HCT116 (cell line): ENCODE results near the gene FKBP3. TPM values are rescaled to one million over a fixed set of nuclear protein-coding genes. Genes with fewer than 3 reads are reported as not detected.

Experiments
- ATAC-seq: fragments of 200-7000 bp; cut with Tn5 transposase; 2 replicates; pipeline ENCODE4 v1.9.1; 2020; ENCODE audit warnings: mild to moderate bottlenecking, moderate library complexity
- BruUV-seq: library from RNA; stranded (reverse); fragments of 400-500 nt; replicated peaks from 2 replicates; lab custom pipeline; 2021; lab: Mats Ljungman, UMichigan
- CTCF ChIA-PET: fragments of 300-600 bp; sonication (Branson Sonifier 250); formaldehyde crosslinking; loops from one replicate; lab custom pipeline; 2021; ENCODE audit warnings: antibody characterized with exemption; lab: Charles Lee
- POLR2A ChIA-PET: fragments of 300-600, 350-600 bp; sonication (Branson Sonifier 250); formaldehyde crosslinking; loops from one replicate; lab custom pipeline; 2021; ENCODE audit warnings: antibody characterized with exemption; lab: Charles Lee
- RAD21 ChIA-PET, 2 experiments: fragments of 300-600 bp; sonication (Branson Sonifier 250); formaldehyde crosslinking; loops; one replicate each; lab custom pipeline; 2023; ENCODE audit warnings: low total read pairs in 2 of 2; ENCODE audit not compliant: uncharacterized antibody in 2 of 2, unreplicated experiment in 2 of 2, low non-redundant PET in 1 of 2; lab: Charles Lee
- DNase-seq: peaks from one replicate; pipeline ENCODE4 v3.0.0-alpha.2; 2010; ENCODE audit warnings: low read depth, low spot score
- H2AFZ ChIP-seq: fragments of 200-600 bp; shearing (Covaris generic), sonication (generic); 2 replicates; pipeline ENCODE4 v1.6.1; 2017; ENCODE audit warnings: low read depth, mixed run types, mixed read lengths, antibody characterized with exemption, low read length; ENCODE audit not compliant: poor library complexity, severe bottlenecking
- H3K27ac ChIP-seq: 2 replicates; pipeline ENCODE4 v1.5.1; 2012; ENCODE audit warnings: low read depth, low read length
- H3K27me3 ChIP-seq: fragments of 200-600 bp; sonication (generic); 2 replicates; pipeline ENCODE4 v1.6.1; 2016; ENCODE audit warnings: mixed run types, low read length, mixed read lengths; ENCODE audit not compliant: insufficient read depth
- H3K36me3 ChIP-seq, 2 experiments: fragments of 200-500 bp in 1 of 2; fragments of 200-600 bp in 1 of 2; sonication (Bioruptor generic) in 1 of 2; sonication (generic) in 1 of 2; 2 replicates each; pipeline versions ENCODE4 v1.5.1 to v1.6.1; 2014 to 2016; ENCODE audit warnings: low read length in 2 of 2, inconsistent platforms in 1 of 2, mixed read lengths in 1 of 2, mixed run types in 1 of 2; ENCODE audit not compliant: insufficient read depth in 2 of 2, control insufficient read depth in 1 of 2
- H3K4me1 ChIP-seq, 2 experiments: fragments of 200-600 bp in 1 of 2; sonication (generic) in 1 of 2; 2 replicates each; pipeline versions ENCODE4 v1.5.1 to v1.6.1; 2012 to 2017; ENCODE audit warnings: low read length in 2 of 2, inconsistent platforms in 1 of 2, mild to moderate bottlenecking in 1 of 2, mixed read lengths in 1 of 2, mixed run types in 1 of 2, moderate library complexity in 1 of 2; ENCODE audit not compliant: insufficient read depth in 2 of 2, control insufficient read depth in 1 of 2
- H3K4me2 ChIP-seq: fragments of 200-600 bp; sonication (generic); 2 replicates; pipeline ENCODE4 v1.6.1; 2017; ENCODE audit warnings: mixed run types, low read length, mixed read lengths
- H3K4me3 ChIP-seq, 2 experiments: fragments of 200-600 bp in 1 of 2; sonication (generic) in 1 of 2; replicated peaks in 1 of 2; 2 replicates each; pipeline ENCODE4 v1.5.1; 2011 to 2016; ENCODE audit warnings: low read length in 2 of 2, control low read depth in 1 of 2, low read depth in 1 of 2, mild to moderate bottlenecking in 1 of 2, mixed read lengths in 1 of 2, mixed run types in 1 of 2
- H3K79me2 ChIP-seq: fragments of 200-600 bp; sonication (generic); 2 replicates; pipeline ENCODE4 v1.6.1; 2017; ENCODE audit warnings: mild to moderate bottlenecking, mixed run types, low read length, moderate library complexity, mixed read lengths; ENCODE audit not compliant: insufficient read depth
- H3K9ac ChIP-seq: fragments of 200-600 bp; sonication (generic); 2 replicates; pipeline ENCODE4 v1.6.1; 2016; ENCODE audit warnings: low read length, mixed read lengths
- H3K9me2 ChIP-seq: fragments of 200-600 bp; sonication (generic), shearing (Covaris generic); 2 replicates; pipeline ENCODE4 v1.6.1; 2017; ENCODE audit warnings: mixed run types, mild to moderate bottlenecking, moderate library complexity; ENCODE audit not compliant: insufficient read depth
- H3K9me3 ChIP-seq, 2 experiments: fragments of 200-500 bp in 1 of 2; fragments of 200-600 bp in 1 of 2; sonication (Bioruptor generic) in 1 of 2; sonication (generic) in 1 of 2; 2 replicates each; pipeline ENCODE4 v1.6.1; 2014 to 2017; ENCODE audit warnings: low read length in 2 of 2, mixed read lengths in 2 of 2, inconsistent platforms in 1 of 2, low read depth in 1 of 2, mild to moderate bottlenecking in 1 of 2, mixed run types in 1 of 2, moderate library complexity in 1 of 2; ENCODE audit not compliant: control insufficient read depth in 1 of 2, insufficient read depth in 1 of 2
- H4K20me1 ChIP-seq: fragments of 200-600 bp; sonication (generic), shearing (Covaris generic); 2 replicates; pipeline ENCODE4 v1.6.1; 2017; ENCODE audit warnings: mixed run types, mild to moderate bottlenecking, moderate library complexity; ENCODE audit not compliant: insufficient read depth
- CBX3 ChIP-seq: IDR thresholded peaks from 2 replicates; pipeline ENCODE4 v1.6.1; 2012; ENCODE audit warnings: low read depth
- CTCF ChIP-seq, 3 experiments: fragments of 200-600 bp in 1 of 3; sonication (generic) in 1 of 3; IDR thresholded peaks in 2 of 3; conservative IDR thresholded peaks in 1 of 3; 2 replicates each; pipeline ENCODE4 v1.5.1; 2012 to 2017; ENCODE audit warnings: low read depth in 2 of 3, low read length in 2 of 3, antibody characterized with exemption in 1 of 3, borderline replicate concordance in 1 of 3, control low read depth in 1 of 3, mild to moderate bottlenecking in 1 of 3, mixed read lengths in 1 of 3, mixed run types in 1 of 3, moderate library complexity in 1 of 3; ENCODE audit not compliant: insufficient read depth in 1 of 3
- FOSL1 ChIP-seq: IDR thresholded peaks from 2 replicates; pipeline ENCODE4 v1.6.1; 2012; ENCODE audit warnings: low read depth
- POLR2A ChIP-seq: IDR thresholded peaks from 2 replicates; pipeline ENCODE4 v1.7.0; 2011; ENCODE audit warnings: borderline replicate concordance; ENCODE audit not compliant: insufficient read depth, insufficient read length; ENCODE audit errors: extremely low read depth
- POLR2AphosphoS5 ChIP-seq: IDR thresholded peaks from 2 replicates; pipeline ENCODE4 v1.6.1; 2011; ENCODE audit warnings: mild to moderate bottlenecking, low read depth, low read length, moderate library complexity
- RAD21 ChIP-seq: IDR thresholded peaks from 2 replicates; pipeline ENCODE4 v1.6.1; 2012; ENCODE audit warnings: low read depth, mild to moderate bottlenecking
- SIN3A ChIP-seq: IDR thresholded peaks from 2 replicates; pipeline ENCODE4 v1.6.1; 2012; ENCODE audit warnings: low read depth
- SRF ChIP-seq: IDR thresholded peaks from 2 replicates; pipeline ENCODE4 v1.6.1; 2012; ENCODE audit warnings: low read depth
- YY1 ChIP-seq: IDR thresholded peaks from 2 replicates; pipeline ENCODE4 v1.6.1; 2011; ENCODE audit warnings: low read length, low read depth, moderate library complexity, mild to moderate bottlenecking; ENCODE audit not compliant: insufficient replicate concordance; ENCODE audit errors: extremely low read depth
- ZFX ChIP-seq: fragments of 450-650 bp; IDR thresholded peaks from 2 replicates; pipeline ENCODE4 v1.6.1; 2017
- ZNF274 ChIP-seq: fragments of 200-500 bp; sonication (Bioruptor generic); IDR thresholded peaks from 2 replicates; pipeline ENCODE4 v1.6.1; 2014; ENCODE audit warnings: mild to moderate bottlenecking, low read depth, low read length, inconsistent platforms
- intact Hi-C: fragments of 100-400 bp; cut with micrococcal nuclease; formaldehyde crosslinking; loops from 2 replicates; pipeline ENCODE4 v1.10.0; 2022
- total RNA-seq: library from RNA; stranded (reverse); gene quantifications from one replicate; pipeline ENCODE4 v1.2.1, GENCODE V29; 2021; ENCODE audit not compliant: unreplicated experiment
- TF ChIP-seq, protein P1 (sequence below): IDR thresholded peaks from 2 replicates; pipeline ENCODE4 v1.6.1; 2012; ENCODE audit warnings: low read depth

Gene FKBP3
- total RNA-seq, 1 experiment from 2014 or later = 67.8 TPM

- no TSS peak for BruUV-seq
- DNase-seq (no peak), ATAC-seq (no peak)
- RAD21 ChIA-PET = no interaction called here
- Histone ChIP-seq H3K9me2 (no peaks in the 10 kb centered on the region), H3K4me3 (no peak overlapping the region), H4K20me1 (no peaks in the 10 kb centered on the region), H3K36me3 (peaks cover 0 to 11% of the 10 kb centered on the region in 2 experiments; a peak in 2 of 4 replicates), H3K9me3 (no peaks in the 10 kb centered on the region), H3K9ac (no peak overlapping the region), H3K27me3 (no peaks in the 10 kb centered on the region), H3K4me1 (0 out of 4 replicates have a peak, but pooled peaks cover 0 to 9% of the 10 kb centered on the region in 2 experiments), H3K27ac (no peak overlapping the region), H2AFZ (no peak overlapping the region), H3K4me2 (no peak overlapping the region), H3K79me2 (peaks cover 47% of the 10 kb centered on the region)
- CTCF ChIA-PET = interaction anchor here (1.6 kb wide), 1 partner anchor 215 kb away, joined by 3 read pairs; no protein-coding TSS in a partner anchor
- POLR2A ChIA-PET = no interaction called here
- intact Hi-C loops = no loop called here
- TF ChIP-seq RAD21 = no peak
- TF ChIP-seq CBX3 = no peak
- TF ChIP-seq SRF = no peak
- TF ChIP-seq FOSL1 = no peak
- TF ChIP-seq YY1 = no peak
- no peak for TF ChIP-seq CTCF (IDR thresholded peaks at IDR 0.05 in 2 of 3, conservative IDR thresholded peaks at IDR 0.05 in 1 of 3; ENCODE audit: borderline replicate concordance in 1 of 3, insufficient read depth in 1 of 3, low read depth in 2 of 3, low read length in 2 of 3)
- no peak for TF ChIP-seq POLR2A
- TF ChIP-seq, protein P1, sequence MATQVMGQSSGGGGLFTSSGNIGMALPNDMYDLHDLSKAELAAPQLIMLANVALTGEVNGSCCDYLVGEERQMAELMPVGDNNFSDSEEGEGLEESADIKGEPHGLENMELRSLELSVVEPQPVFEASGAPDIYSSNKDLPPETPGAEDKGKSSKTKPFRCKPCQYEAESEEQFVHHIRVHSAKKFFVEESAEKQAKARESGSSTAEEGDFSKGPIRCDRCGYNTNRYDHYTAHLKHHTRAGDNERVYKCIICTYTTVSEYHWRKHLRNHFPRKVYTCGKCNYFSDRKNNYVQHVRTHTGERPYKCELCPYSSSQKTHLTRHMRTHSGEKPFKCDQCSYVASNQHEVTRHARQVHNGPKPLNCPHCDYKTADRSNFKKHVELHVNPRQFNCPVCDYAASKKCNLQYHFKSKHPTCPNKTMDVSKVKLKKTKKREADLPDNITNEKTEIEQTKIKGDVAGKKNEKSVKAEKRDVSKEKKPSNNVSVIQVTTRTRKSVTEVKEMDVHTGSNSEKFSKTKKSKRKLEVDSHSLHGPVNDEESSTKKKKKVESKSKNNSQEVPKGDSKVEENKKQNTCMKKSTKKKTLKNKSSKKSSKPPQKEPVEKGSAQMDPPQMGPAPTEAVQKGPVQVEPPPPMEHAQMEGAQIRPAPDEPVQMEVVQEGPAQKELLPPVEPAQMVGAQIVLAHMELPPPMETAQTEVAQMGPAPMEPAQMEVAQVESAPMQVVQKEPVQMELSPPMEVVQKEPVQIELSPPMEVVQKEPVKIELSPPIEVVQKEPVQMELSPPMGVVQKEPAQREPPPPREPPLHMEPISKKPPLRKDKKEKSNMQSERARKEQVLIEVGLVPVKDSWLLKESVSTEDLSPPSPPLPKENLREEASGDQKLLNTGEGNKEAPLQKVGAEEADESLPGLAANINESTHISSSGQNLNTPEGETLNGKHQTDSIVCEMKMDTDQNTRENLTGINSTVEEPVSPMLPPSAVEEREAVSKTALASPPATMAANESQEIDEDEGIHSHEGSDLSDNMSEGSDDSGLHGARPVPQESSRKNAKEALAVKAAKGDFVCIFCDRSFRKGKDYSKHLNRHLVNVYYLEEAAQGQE = no peak
- TF ChIP-seq ZFX = no peak
- no peak for TF ChIP-seq POLR2AphosphoS5
- TF ChIP-seq SIN3A = no peak
- TF ChIP-seq ZNF274 = no peak
Measured at GRCh38 chr14:45128963-45129629, 5.2 kb downstream of the FKBP3 start.
